ENCODE results near the gene VAV1.

VAV1 gene

GRCh38 chr19:6853868-6854267, 81.4 kb downstream of the VAV1 start:
- Histone ChIP-seq H3K36me3 (no peaks in the 10 kb centered on the region), H3K9me3 (ENCODE audit: severe bottlenecking) (peaks cover 2% of the 10 kb centered on the region), H3K4me3 (ENCODE audit: low read depth, low read length) (no peak overlapping the region), H3K27me3 (ENCODE audit: insufficient read depth, low read depth, severe bottlenecking) (peaks cover 38% of the 10 kb centered on the region), H3K27ac (no peak overlapping the region)
- DNase-seq: no peak
- no peak for TF ChIP-seq CTCF (IDR thresholded peaks at IDR 0.05; ENCODE audit: low read depth, low read length)

DNA sequence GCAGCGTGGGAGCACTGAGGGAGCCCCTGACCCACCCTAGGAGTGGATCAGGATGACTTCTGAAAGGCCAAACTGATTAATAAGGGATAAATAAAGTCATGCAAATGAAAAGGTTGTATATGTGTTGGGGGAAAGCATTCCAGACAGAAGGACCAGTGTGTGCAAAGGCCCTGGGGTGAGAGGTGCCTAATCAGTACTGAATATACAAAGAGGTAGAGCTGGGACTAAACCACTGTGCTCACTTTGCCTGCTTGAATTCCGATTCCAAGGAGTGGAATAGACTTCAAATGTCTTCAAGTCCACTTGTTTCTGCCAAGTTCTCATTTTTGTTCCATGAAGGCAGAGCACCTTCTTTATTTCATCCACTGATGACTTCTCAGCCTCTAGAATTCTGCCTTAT, 82.2 kb downstream of the VAV1 start:
- Histone ChIP-seq H3K9me3 (ENCODE audit: severe bottlenecking) (peaks cover 2% of the 10 kb centered on the region), H3K27me3 (ENCODE audit: insufficient read depth, low read depth, severe bottlenecking) (peaks cover 35% of the 10 kb centered on the region), H3K4me3 (ENCODE audit: low read depth, low read length) (no peak overlapping the region), H3K27ac (no peak overlapping the region), H3K36me3 (no peaks in the 10 kb centered on the region)
- no peak for TF ChIP-seq CTCF (IDR thresholded peaks at IDR 0.05; ENCODE audit: low read depth, low read length)
- DNase-seq: no peak

DNA sequence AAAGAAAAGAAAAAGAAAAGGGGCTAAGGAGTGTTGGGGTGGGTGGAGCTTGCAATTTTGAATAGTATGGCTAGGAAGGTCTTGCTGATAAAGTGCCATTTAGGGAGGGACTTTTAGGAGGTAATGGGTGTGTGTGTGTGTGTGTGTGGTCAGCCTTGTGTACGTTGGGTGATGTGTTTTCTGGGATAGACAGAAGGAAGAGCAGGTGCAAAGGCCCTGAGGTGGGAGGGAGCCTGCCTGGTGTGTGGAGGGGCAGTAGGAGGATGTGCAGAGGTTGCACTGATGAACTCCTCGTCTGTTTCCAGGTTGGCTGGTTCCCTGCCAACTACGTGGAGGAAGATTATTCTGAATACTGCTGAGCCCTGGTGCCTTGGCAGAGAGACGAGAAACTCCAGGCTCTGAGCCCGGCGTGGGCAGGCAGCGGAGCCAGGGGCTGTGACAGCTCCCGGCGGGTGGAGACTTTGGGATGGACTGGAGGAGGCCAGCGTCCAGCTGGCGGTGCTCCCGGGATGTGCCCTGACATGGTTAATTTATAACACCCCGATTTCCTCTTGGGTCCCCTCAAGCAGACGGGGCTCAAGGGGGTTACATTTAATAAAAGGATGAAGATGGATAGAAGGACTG, 84.4 kb downstream of the VAV1 start:
- DNase-seq: no peak
- Histone ChIP-seq H3K27me3 (ENCODE audit: insufficient read depth, low read depth, severe bottlenecking) (peaks cover 46% of the 10 kb centered on the region), H3K9me3 (ENCODE audit: severe bottlenecking) (peaks cover 2% of the 10 kb centered on the region), H3K36me3 (no peaks in the 10 kb centered on the region), H3K27ac (no peak overlapping the region), H3K4me3 (ENCODE audit: low read depth, low read length) (no peak overlapping the region)
- TF ChIP-seq CTCF (IDR thresholded peaks at IDR 0.05; ENCODE audit: low read depth, low read length): no peak

- Histone ChIP-seq H3K9me3 (ENCODE audit: severe bottlenecking) (peaks cover under 1% of the 10 kb centered on the region), H3K4me3 (ENCODE audit: low read depth, low read length) (no peak overlapping the region), H3K27ac (no peak overlapping the region), H3K27me3 (ENCODE audit: insufficient read depth, low read depth, severe bottlenecking) (peaks cover 69% of the 10 kb centered on the region), H3K36me3 (no peaks in the 10 kb centered on the region)
- no peak for DNase-seq
- no peak for TF ChIP-seq CTCF (IDR thresholded peaks at IDR 0.05; ENCODE audit: low read depth, low read length)
Measured at GRCh38 chr19:6861683-6862286, 89.3 kb downstream of the VAV1 start.

- TF ChIP-seq CTCF (IDR thresholded peaks at IDR 0.05; ENCODE audit: low read depth, low read length): peak; percentile 94
- H3K4me3 ChIP-seq (ENCODE audit: low read depth, low read length): no peak overlapping the region
- H3K27ac ChIP-seq: no peak overlapping the region
- peaks cover 73% of the 10 kb centered on the region for H3K27me3 ChIP-seq (ENCODE audit: insufficient read depth, low read depth, severe bottlenecking)
- peak; percentile 77 for DNase-seq
- no peaks in the 10 kb centered on the region for H3K36me3 ChIP-seq
- no peaks in the 10 kb centered on the region for H3K9me3 ChIP-seq (ENCODE audit: severe bottlenecking)
Measured at GRCh38 chr19:6862673-6863078, 90.2 kb downstream of the VAV1 start.
